ENCODE results near the gene CCN5.

CCN5 gene

DNA sequence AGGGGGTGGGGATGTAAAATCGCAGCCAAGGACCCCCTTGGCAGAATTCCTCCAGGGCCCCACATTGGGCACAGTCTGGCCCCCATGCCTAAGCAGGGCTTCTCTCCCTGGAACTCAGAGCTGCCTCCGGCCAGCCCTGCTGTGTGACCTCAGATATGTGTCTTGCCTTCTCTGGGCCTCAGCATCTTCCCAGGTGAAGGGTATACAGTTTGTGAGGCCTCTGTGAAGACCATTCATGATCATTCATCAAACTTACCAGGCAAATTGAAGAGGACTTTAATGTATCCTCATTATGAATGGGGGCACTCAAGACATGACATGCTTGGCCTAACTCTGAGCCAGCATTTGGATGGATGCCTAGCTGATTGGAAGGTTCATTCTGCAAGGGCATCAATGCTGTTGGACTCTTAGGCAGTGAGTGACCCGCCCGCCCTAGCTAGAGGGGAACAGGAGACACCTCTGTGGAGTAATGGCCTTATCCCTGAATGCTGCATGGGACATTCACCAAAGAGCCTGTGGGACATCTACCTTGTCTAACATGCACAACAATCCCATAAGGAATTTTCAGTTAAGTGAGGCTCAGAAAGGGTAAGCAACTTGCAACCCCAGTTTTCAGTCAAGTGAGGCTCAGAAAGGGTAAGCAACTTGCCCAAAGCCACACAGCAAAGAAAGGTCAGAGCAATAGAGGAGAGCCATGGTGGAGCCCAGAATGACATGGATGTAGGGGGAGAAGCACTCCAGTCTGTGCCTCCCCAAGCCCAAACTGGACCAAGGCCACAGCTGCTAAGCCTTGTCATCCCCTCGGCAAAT, 535 bp downstream of the CCN5 start:
- 89 to 92% methylated on average over 5 of the region's 5 CpGs for WGBS, 2 experiments
- Histone ChIP-seq H3K27me3 (ENCODE audit: control insufficient read depth, insufficient read depth, low read length, poor library complexity, severe bottlenecking) (no peaks in the 10 kb centered on the region), H3K36me3 (ENCODE audit: control insufficient read depth, insufficient read depth, low read length) (no peaks in the 10 kb centered on the region)

DNA sequence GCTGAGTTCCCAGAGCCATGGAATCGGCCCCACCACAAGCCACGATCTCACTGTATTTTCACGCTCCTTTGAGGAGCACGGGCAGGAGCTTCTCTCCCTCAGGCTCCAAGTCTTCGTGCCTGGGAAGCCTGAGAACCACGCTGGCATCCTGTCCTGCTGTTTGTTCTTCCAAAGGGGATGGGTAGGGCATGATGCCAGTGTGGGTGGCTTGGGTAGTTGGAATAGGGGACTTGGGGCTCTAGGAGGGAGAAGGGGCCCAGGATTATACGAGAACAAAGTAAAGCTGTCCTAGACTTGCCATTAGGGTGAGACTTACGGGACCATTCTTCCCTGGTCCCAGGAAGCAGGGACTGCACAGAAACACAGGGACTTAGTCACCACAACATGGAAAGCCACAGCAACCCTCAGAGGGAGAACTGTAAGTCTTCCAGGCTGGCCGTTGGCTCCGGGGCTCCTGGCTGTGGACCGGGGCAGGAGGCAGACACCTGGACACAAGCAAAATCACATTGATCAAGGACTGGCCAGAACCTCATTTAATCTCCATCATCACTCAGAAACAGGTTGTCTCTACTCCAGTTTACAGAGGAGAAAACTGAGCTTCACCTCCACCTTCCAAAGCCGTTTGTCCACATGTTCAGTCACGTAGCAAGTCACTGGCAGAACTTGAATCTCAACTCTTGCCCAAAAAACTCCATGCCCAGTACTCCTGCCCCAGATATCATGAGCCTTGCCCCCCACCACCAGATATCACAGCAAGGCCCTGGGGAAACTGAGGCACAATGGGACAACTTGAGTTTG, 1.3 kb downstream of the CCN5 start:
- no peaks in the 10 kb centered on the region for H3K4me1 ChIP-seq (ENCODE audit: control insufficient read depth, insufficient read depth, low read length)
- H3K27ac ChIP-seq (ENCODE audit: insufficient read depth, low read depth, low read length, poor library complexity, severe bottlenecking): no peak overlapping the region
- no peaks in the 10 kb centered on the region for H3K36me3 ChIP-seq (ENCODE audit: control insufficient read depth, insufficient read depth, low read length)
- 92 to 94% methylated on average over 13 of the region's 13 CpGs for WGBS, 2 experiments
- H3K27me3 ChIP-seq (ENCODE audit: control insufficient read depth, insufficient read depth, low read length, poor library complexity, severe bottlenecking): no peaks in the 10 kb centered on the region
- H3K4me3 ChIP-seq (ENCODE audit: insufficient read depth, low read depth, low read length): no peak overlapping the region
- no peaks in the 10 kb centered on the region for H3K9me3 ChIP-seq (ENCODE audit: control insufficient read depth, low read length)

More for the DNA sequence above, 535 bp downstream of the CCN5 start:
- H3K27ac ChIP-seq (ENCODE audit: insufficient read depth, low read depth, low read length, poor library complexity, severe bottlenecking): no peak overlapping the region
- no peak overlapping the region for H3K4me3 ChIP-seq (ENCODE audit: insufficient read depth, low read depth, low read length)
- H3K4me1 ChIP-seq (ENCODE audit: control insufficient read depth, insufficient read depth, low read length): no peaks in the 10 kb centered on the region
- no peaks in the 10 kb centered on the region for H3K9me3 ChIP-seq (ENCODE audit: control insufficient read depth, low read length)

DNA sequence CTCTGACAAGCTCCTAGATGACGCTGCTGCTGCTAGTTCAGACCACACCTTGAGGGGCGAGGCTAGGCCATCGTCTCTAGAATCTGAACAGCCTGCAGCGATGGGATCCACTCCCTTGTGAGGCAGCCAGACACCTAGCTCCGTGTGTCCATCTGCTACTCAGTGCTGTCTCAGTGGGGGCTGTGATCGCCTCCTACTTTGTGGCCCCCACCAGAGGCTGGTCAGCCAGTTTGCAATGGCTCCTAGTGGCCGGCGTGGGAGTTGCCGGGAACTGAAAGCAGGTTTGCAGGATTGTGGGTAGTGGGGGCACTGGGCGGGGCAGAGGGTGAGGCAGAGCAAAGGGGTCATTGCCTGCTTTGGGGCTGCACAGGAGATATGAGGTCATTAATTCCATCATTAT, 2.8 kb downstream of the CCN5 start:
- Histone ChIP-seq H3K27me3 (ENCODE audit: control insufficient read depth, insufficient read depth, low read length, poor library complexity, severe bottlenecking) (no peaks in the 10 kb centered on the region), H3K4me1 (ENCODE audit: control insufficient read depth, insufficient read depth, low read length) (no peaks in the 10 kb centered on the region), H3K9me3 (ENCODE audit: control insufficient read depth, low read length) (no peaks in the 10 kb centered on the region), H3K4me3 (ENCODE audit: insufficient read depth, low read depth, low read length) (no peak overlapping the region), H3K36me3 (ENCODE audit: control insufficient read depth, insufficient read depth, low read length) (no peaks in the 10 kb centered on the region), H3K27ac (ENCODE audit: insufficient read depth, low read depth, low read length, poor library complexity, severe bottlenecking) (no peak overlapping the region)
- WGBS, 2 experiments: 68% methylated on average over 10 of the region's 10 CpGs

DNA sequence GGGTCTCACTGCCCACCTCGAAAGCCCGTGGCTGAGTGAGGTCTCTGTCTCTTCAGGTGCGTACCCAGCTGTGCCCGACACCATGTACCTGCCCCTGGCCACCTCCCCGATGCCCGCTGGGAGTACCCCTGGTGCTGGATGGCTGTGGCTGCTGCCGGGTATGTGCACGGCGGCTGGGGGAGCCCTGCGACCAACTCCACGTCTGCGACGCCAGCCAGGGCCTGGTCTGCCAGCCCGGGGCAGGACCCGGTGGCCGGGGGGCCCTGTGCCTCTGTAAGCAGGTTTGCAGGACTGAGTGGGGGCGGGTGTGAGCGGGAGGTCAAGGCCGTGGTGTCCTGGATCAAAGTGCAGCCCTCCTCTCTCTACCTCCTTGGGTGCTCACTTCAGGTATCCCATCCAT, 4.7 kb downstream of the CCN5 start:
- H3K27ac ChIP-seq (ENCODE audit: insufficient read depth, low read depth, low read length, poor library complexity, severe bottlenecking): no peak overlapping the region
- no peak overlapping the region for H3K4me3 ChIP-seq (ENCODE audit: insufficient read depth, low read depth, low read length)

DNA sequence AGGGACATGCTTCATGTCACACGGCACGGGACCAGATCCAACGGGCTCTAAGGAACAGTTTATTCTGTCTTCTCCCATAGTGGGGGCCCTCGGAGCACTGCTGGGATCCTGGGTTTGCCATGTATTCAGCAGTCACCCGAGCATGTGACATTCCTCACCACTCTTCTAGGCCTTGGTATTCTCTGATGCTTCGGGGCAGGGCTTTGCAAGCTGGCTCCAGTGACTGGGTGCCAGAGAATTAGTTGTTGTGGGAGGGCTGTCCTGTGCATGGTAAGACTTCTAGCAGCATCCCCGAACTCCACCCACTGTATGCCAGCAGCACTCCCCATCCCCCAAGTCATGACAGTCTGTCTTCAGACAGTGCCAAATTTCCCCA, 5.4 kb downstream of the CCN5 start:
- no peak overlapping the region for H3K4me3 ChIP-seq (ENCODE audit: insufficient read depth, low read depth, low read length)
- H3K4me1 ChIP-seq (ENCODE audit: control insufficient read depth, insufficient read depth, low read length): no peaks in the 10 kb centered on the region
- H3K9me3 ChIP-seq (ENCODE audit: control insufficient read depth, low read length): no peaks in the 10 kb centered on the region
- no peaks in the 10 kb centered on the region for H3K27me3 ChIP-seq (ENCODE audit: control insufficient read depth, insufficient read depth, low read length, poor library complexity, severe bottlenecking)
- no peaks in the 10 kb centered on the region for H3K36me3 ChIP-seq (ENCODE audit: control insufficient read depth, insufficient read depth, low read length)
- H3K27ac ChIP-seq (ENCODE audit: insufficient read depth, low read depth, low read length, poor library complexity, severe bottlenecking): no peak overlapping the region
- WGBS, 2 experiments: 74 to 80% methylated on average over 7 of the region's 7 CpGs

More for the DNA sequence above, 4.7 kb downstream of the CCN5 start:
- Histone ChIP-seq H3K36me3 (ENCODE audit: control insufficient read depth, insufficient read depth, low read length) (no peaks in the 10 kb centered on the region), H3K27me3 (ENCODE audit: control insufficient read depth, insufficient read depth, low read length, poor library complexity, severe bottlenecking) (no peaks in the 10 kb centered on the region), H3K4me1 (ENCODE audit: control insufficient read depth, insufficient read depth, low read length) (no peaks in the 10 kb centered on the region), H3K9me3 (ENCODE audit: control insufficient read depth, low read length) (no peaks in the 10 kb centered on the region)
- 94 to 95% methylated on average over 19 of the region's 19 CpGs for WGBS, 2 experiments

DNA sequence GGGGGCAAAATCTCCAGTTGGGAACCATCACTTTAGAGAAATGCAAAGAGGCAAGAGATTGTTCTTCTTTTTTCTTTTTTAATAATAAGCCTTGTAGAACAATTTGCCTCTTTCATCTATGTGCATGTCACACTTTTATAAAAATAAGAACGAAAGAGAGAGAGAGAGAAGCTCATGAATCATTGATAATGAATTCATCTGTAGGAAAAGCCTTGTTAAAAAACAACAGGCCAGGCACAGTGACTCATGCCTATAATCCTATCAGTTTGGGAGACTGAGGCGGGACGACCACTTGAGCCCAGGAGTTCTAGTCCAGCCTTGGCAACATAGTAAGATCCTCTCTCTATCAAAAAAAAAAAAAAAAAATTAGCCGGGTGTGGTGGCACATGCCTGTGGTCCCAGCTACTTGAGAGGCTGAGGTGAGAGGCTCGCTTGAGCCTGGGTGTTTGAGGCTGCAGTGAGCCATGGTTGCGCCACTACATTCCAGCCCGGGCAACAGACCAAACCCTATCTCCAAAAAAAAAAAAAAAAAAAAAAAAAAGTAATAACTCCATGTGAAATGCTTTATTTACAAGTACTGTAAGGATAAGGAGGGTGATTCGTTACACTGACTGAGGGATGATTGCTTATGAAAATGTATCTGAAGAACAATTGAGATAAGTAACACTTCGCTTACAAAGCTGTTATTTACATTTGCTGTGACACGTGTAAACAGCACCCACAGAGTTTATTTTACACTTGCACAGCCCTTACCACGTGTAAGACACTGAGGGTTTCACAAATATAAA, 6.0 kb downstream of the CCN5 start:
- Histone ChIP-seq H3K27me3 (ENCODE audit: control insufficient read depth, insufficient read depth, low read length, poor library complexity, severe bottlenecking) (no peaks in the 10 kb centered on the region), H3K4me1 (ENCODE audit: control insufficient read depth, insufficient read depth, low read length) (no peaks in the 10 kb centered on the region), H3K9me3 (ENCODE audit: control insufficient read depth, low read length) (no peaks in the 10 kb centered on the region), H3K27ac (ENCODE audit: insufficient read depth, low read depth, low read length, poor library complexity, severe bottlenecking) (no peak overlapping the region), H3K36me3 (ENCODE audit: control insufficient read depth, insufficient read depth, low read length) (no peaks in the 10 kb centered on the region), H3K4me3 (ENCODE audit: insufficient read depth, low read depth, low read length) (no peak overlapping the region)
- 88 to 92% methylated on average over 9 to 11 of the region's 11 CpGs for WGBS, 2 experiments

DNA sequence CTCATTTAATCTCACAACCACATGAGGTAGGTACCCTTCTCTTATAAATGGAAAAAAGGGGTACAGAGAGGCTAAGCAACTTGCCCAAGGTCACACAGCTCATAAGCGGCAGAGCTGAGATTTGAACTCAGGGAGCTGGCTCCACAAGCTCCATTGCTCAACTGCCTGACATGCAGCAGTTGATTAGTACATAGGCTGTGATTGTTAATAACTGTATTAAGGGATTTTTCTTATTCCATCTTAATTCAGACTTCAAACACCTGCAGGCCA, 6.6 kb downstream of the CCN5 start:
- 91 to 100% methylated on average over 1 of the region's 1 CpG for WGBS, 2 experiments
- Histone ChIP-seq H3K27me3 (ENCODE audit: control insufficient read depth, insufficient read depth, low read length, poor library complexity, severe bottlenecking) (no peaks in the 10 kb centered on the region), H3K27ac (ENCODE audit: insufficient read depth, low read depth, low read length, poor library complexity, severe bottlenecking) (no peak overlapping the region)

DNA sequence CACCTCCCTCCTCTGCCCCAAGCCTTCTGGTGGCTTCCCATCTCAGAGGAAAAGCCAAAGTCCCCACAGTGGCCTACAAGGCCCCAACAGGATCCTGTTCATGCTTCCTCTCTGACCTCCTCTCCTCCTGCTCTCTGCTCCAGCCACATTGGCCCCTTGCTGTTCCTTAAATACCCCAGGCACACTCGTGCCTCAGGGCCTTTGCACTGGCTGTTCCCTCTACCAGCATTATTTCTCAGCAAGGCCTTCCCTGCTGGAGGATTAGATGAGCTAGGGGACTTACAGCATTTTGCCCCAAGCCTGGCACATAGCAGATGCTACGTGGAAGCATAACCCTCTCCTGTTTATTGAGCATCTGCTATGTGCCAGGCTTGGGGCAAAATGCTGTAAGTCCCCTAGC, 7.8 kb downstream of the CCN5 start:
- Histone ChIP-seq H3K4me1 (ENCODE audit: control insufficient read depth, insufficient read depth, low read length) (no peaks in the 10 kb centered on the region), H3K36me3 (ENCODE audit: control insufficient read depth, insufficient read depth, low read length) (no peaks in the 10 kb centered on the region), H3K27ac (ENCODE audit: insufficient read depth, low read depth, low read length, poor library complexity, severe bottlenecking) (no peak overlapping the region), H3K27me3 (ENCODE audit: control insufficient read depth, insufficient read depth, low read length, poor library complexity, severe bottlenecking) (no peaks in the 10 kb centered on the region), H3K4me3 (ENCODE audit: insufficient read depth, low read depth, low read length) (no peak overlapping the region), H3K9me3 (ENCODE audit: control insufficient read depth, low read length) (no peaks in the 10 kb centered on the region)
- 87 to 89% methylated on average over 2 of the region's 2 CpGs for WGBS, 2 experiments

More for the DNA sequence above, 6.6 kb downstream of the CCN5 start:
- Histone ChIP-seq H3K4me3 (ENCODE audit: insufficient read depth, low read depth, low read length) (no peak overlapping the region), H3K36me3 (ENCODE audit: control insufficient read depth, insufficient read depth, low read length) (no peaks in the 10 kb centered on the region), H3K9me3 (ENCODE audit: control insufficient read depth, low read length) (no peaks in the 10 kb centered on the region), H3K4me1 (ENCODE audit: control insufficient read depth, insufficient read depth, low read length) (no peaks in the 10 kb centered on the region)

DNA sequence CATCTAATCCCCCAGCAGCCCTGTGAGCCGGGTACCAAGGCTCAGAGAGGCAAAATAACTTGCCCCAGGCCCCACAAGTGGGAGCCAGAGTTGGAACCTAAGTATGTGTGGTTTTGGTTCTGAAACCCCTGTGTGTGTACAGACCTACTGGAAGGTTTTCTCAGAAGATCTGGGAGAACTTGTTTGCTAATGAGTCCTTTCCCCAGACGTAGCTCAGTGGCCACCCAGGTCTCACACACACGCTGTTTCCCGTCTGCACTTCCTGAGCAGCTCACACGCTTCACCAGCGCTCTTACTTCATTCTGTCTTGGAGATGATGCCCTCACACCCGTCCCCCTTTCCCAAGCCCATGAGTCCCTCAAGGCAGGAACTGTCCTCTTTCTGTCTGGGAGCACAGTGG, 8.2 kb downstream of the CCN5 start:
- no peaks in the 10 kb centered on the region for H3K4me1 ChIP-seq (ENCODE audit: control insufficient read depth, insufficient read depth, low read length)
- 87 to 88% methylated on average over 7 of the region's 7 CpGs for WGBS, 2 experiments
- no peaks in the 10 kb centered on the region for H3K36me3 ChIP-seq (ENCODE audit: control insufficient read depth, insufficient read depth, low read length)
- H3K4me3 ChIP-seq (ENCODE audit: insufficient read depth, low read depth, low read length): no peak overlapping the region
- H3K9me3 ChIP-seq (ENCODE audit: control insufficient read depth, low read length): no peaks in the 10 kb centered on the region
- H3K27ac ChIP-seq (ENCODE audit: insufficient read depth, low read depth, low read length, poor library complexity, severe bottlenecking): no peak overlapping the region
- no peaks in the 10 kb centered on the region for H3K27me3 ChIP-seq (ENCODE audit: control insufficient read depth, insufficient read depth, low read length, poor library complexity, severe bottlenecking)

DNA sequence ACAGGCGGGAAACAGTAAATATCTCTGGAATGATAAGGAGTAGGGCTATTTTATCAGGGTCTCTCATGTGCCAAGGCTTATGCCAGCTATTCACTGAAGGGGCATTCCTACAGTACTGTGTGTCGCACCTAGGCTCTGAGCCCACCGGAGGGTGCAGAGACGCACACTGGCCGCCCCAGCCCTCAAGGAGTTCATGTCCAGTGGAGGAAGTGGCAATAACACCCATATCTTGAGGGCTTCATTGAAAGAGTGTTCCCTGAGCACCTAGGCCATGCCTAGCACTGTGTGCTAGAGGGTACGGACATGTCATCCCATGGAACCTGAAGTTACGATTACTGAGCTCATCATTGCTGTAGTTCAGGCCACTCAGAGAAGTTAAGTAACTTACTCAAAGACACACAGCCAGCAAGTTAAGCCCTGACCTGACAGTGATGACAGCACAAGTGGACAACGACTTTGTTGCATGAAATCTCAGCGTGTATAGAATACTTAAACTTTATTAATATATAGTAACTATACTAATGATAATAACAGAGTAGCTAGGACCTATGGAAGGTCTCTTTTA, 8.7 kb downstream of the CCN5 start:
- no peaks in the 10 kb centered on the region for H3K36me3 ChIP-seq (ENCODE audit: control insufficient read depth, insufficient read depth, low read length)
- no peak overlapping the region for H3K4me3 ChIP-seq (ENCODE audit: insufficient read depth, low read depth, low read length)
- 94 to 95% methylated on average over 7 to 9 of the region's 9 CpGs for WGBS, 2 experiments
- no peaks in the 10 kb centered on the region for H3K27me3 ChIP-seq (ENCODE audit: control insufficient read depth, insufficient read depth, low read length, poor library complexity, severe bottlenecking)
- no peaks in the 10 kb centered on the region for H3K9me3 ChIP-seq (ENCODE audit: control insufficient read depth, low read length)
- H3K27ac ChIP-seq (ENCODE audit: insufficient read depth, low read depth, low read length, poor library complexity, severe bottlenecking): no peak overlapping the region
- H3K4me1 ChIP-seq (ENCODE audit: control insufficient read depth, insufficient read depth, low read length): peaks cover 4% of the 10 kb centered on the region

Data from ectodermal cell (in vitro differentiated cells).